ENCODE data around the gene MACROD2. TPM values are rescaled to one million over a fixed set of nuclear protein-coding genes. Genes with fewer than 3 reads are reported as not detected.

Gene MACROD2
- total RNA-seq, 1 experiment from 2014 or later = 1.4 TPM

- H3K36me3 ChIP-seq (ENCODE audit: insufficient read depth, low read length, poor library complexity, severe bottlenecking) = no peaks in the 10 kb centered on the region
- CTCF ChIA-PET = no interaction called here
- TF ChIP-seq EZH2 (IDR thresholded peaks at IDR 0.05; ENCODE audit: borderline replicate concordance, low read depth, low read length, poor library complexity, severe bottlenecking) (no peak), CTCF (conservative IDR thresholded peaks at IDR 0.05; ENCODE audit: low read depth, low read length) (no peak)
- no TSS peak for BruUV-seq (replicated peaks)
- DNase-seq (ENCODE audit: low spot score) = no peak
- no peaks in the 10 kb centered on the region for H3K27me3 ChIP-seq (replicated peaks; ENCODE audit: insufficient read depth, low read depth, low read length, poor library complexity)
- H3K4me1 ChIP-seq (ENCODE audit: insufficient read depth, low read length, poor library complexity, severe bottlenecking) = no peaks in the 10 kb centered on the region
- H3K9me3 ChIP-seq (ENCODE audit: low read depth, low read length, poor library complexity, severe bottlenecking) = no peaks in the 10 kb centered on the region
- intact Hi-C loops (cut with micrococcal nuclease; ENCODE audit: unreplicated experiment) = no loop called here
- no peak overlapping the region for H3K4me3 ChIP-seq (ENCODE audit: low read depth, low read length, poor library complexity, severe bottlenecking)
- POLR2A ChIA-PET (ENCODE audit: low non-redundant PET) = no interaction called here
- H3K27ac ChIP-seq (ENCODE audit: low read depth, low read length, poor library complexity, severe bottlenecking) = no peak overlapping the region
Measured at GRCh38 chr20:15222502-15223330, 1227.4 kb downstream of the MACROD2 start.

GRCh38 chr20:15224199-15224598, 1228.9 kb downstream of the MACROD2 start:
- Histone ChIP-seq H3K27ac (ENCODE audit: low read depth, low read length, poor library complexity, severe bottlenecking) (no peak overlapping the region), H3K4me1 (ENCODE audit: insufficient read depth, low read length, poor library complexity, severe bottlenecking) (no peaks in the 10 kb centered on the region), H3K9me3 (ENCODE audit: low read depth, low read length, poor library complexity, severe bottlenecking) (peaks cover 3% of the 10 kb centered on the region), H3K27me3 (replicated peaks; ENCODE audit: insufficient read depth, low read depth, low read length, poor library complexity) (no peaks in the 10 kb centered on the region), H3K4me3 (ENCODE audit: low read depth, low read length, poor library complexity, severe bottlenecking) (no peak overlapping the region), H3K36me3 (ENCODE audit: insufficient read depth, low read length, poor library complexity, severe bottlenecking) (no peaks in the 10 kb centered on the region)
- POLR2A ChIA-PET (ENCODE audit: low non-redundant PET) = no interaction called here
- intact Hi-C loops (cut with micrococcal nuclease; ENCODE audit: unreplicated experiment) = no loop called here
- CTCF ChIA-PET = no interaction called here
- TF ChIP-seq CTCF (conservative IDR thresholded peaks at IDR 0.05; ENCODE audit: low read depth, low read length) (no peak), EZH2 (IDR thresholded peaks at IDR 0.05; ENCODE audit: borderline replicate concordance, low read depth, low read length, poor library complexity, severe bottlenecking) (no peak)
- BruUV-seq (replicated peaks) = no TSS peak
- no peak for DNase-seq (ENCODE audit: low spot score)

- Histone ChIP-seq H3K4me1 (ENCODE audit: insufficient read depth, low read length, poor library complexity, severe bottlenecking) (no peaks in the 10 kb centered on the region), H3K9me3 (ENCODE audit: low read depth, low read length, poor library complexity, severe bottlenecking) (peaks cover 3% of the 10 kb centered on the region), H3K36me3 (ENCODE audit: insufficient read depth, low read length, poor library complexity, severe bottlenecking) (no peaks in the 10 kb centered on the region), H3K27me3 (replicated peaks; ENCODE audit: insufficient read depth, low read depth, low read length, poor library complexity) (no peaks in the 10 kb centered on the region), H3K4me3 (ENCODE audit: low read depth, low read length, poor library complexity, severe bottlenecking) (no peak overlapping the region), H3K27ac (ENCODE audit: low read depth, low read length, poor library complexity, severe bottlenecking) (no peak overlapping the region)
- ChIA-PET POLR2A (ENCODE audit: low non-redundant PET) (no interaction called here), CTCF (no interaction called here)
- TF ChIP-seq CTCF (conservative IDR thresholded peaks at IDR 0.05; ENCODE audit: low read depth, low read length) = no peak
- TF ChIP-seq EZH2 (IDR thresholded peaks at IDR 0.05; ENCODE audit: borderline replicate concordance, low read depth, low read length, poor library complexity, severe bottlenecking) = no peak
- intact Hi-C loops (cut with micrococcal nuclease; ENCODE audit: unreplicated experiment) = no loop called here
- BruUV-seq (replicated peaks) = no TSS peak
- DNase-seq (ENCODE audit: low spot score) = no peak
Measured at GRCh38 chr20:15227102-15227501, 1231.8 kb downstream of the MACROD2 start.
